Cardiac muscle cell (in vitro differentiated cells and primary cell): ENCODE measurements around the gene KCTD16. TPM values are rescaled to one million over a fixed set of nuclear protein-coding genes. Genes with fewer than 3 reads are reported as not detected.

Source experiments
- DNase-seq, 2 donors: peaks; one replicate each; pipeline versions ENCODE4 v3.0.0 to v3.0.0-alpha.2; 2010 to 2017; ENCODE audit warnings: low read depth in 1 of 2, low spot score in 1 of 2
- H3K27ac ChIP-seq: fragments of 200-600 bp; sonication (generic); 2 replicates; pipeline ENCODE4 v1.5.1; 2016
- H3K27me3 ChIP-seq: fragments of 200-600 bp; sonication (generic); 2 replicates; pipeline ENCODE4 v1.6.0; 2016; ENCODE audit warnings: control low read depth
- H3K36me3 ChIP-seq: fragments of 200-600 bp; sonication (generic); 2 replicates; pipeline ENCODE4 v1.5.1; 2016; ENCODE audit warnings: control low read depth
- H3K4me1 ChIP-seq: fragments of 200-600 bp; sonication (generic); 2 replicates; pipeline ENCODE4 v1.8.1; 2017; ENCODE audit warnings: low read depth, mild to moderate bottlenecking, mixed run types
- H3K4me3 ChIP-seq: fragments of 200-600 bp; sonication (generic); 2 replicates; pipeline ENCODE4 v1.5.1; 2016; ENCODE audit warnings: mild to moderate bottlenecking
- H3K9me3 ChIP-seq: fragments of 200-600 bp; sonication (generic); 2 replicates; pipeline ENCODE4 v1.5.1; 2017; ENCODE audit warnings: low read depth, mild to moderate bottlenecking, control low read depth
- polyA plus RNA-seq: library from polyadenylated mRNA; unstranded; fragments of >200 nt; fragmentation: Nextera tagmentation; extraction: Ambion mirVana; gene quantifications from 2 replicates; pipeline ENCODE4 v1.2.1, GENCODE V29; 2016
- total RNA-seq: library from RNA; depleted of rRNA; stranded (reverse); fragments of >200 nt; gene quantifications from 2 replicates; pipeline ENCODE4 v1.2.3, GENCODE V29; 2016
- TF ChIP-seq, protein P1 (sequence below): IDR thresholded peaks from 2 replicates; pipeline ENCODE4 v1.5.1; 2012; ENCODE audit warnings: low read depth, mild to moderate bottlenecking, low read length

KCTD16 gene
- total and polyA plus RNA-seq, 2 experiments from 2014 or later, result 0.13 to 0.66 TPM

DNA sequence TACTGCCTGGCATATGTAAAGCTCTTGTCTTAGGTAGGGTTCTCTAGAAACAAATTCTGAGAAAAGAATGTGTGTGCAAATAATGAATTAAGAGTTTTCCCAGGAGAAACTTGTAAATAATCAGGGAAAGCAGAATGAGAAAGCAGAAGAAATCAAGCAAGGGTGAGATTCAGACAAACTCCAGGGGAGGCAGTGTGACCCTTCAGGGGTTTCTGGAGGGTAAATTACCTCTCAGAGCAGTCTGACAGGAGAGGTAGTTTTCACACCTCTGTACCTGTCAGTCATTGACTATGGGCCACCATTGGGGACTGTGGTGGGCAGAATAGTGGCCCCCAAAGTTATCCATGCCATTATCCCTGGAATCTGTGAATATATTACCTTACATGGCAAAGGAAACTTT lies 124.6 kb downstream of the KCTD16 start:
- Histone ChIP-seq H3K27ac (no peak overlapping the region), H3K4me1 (no peaks in the 10 kb centered on the region), H3K4me3 (no peak overlapping the region), H3K36me3 (no peaks in the 10 kb centered on the region), H3K9me3 (no peaks in the 10 kb centered on the region), H3K27me3 (no peaks in the 10 kb centered on the region)
- TF ChIP-seq, protein P1, sequence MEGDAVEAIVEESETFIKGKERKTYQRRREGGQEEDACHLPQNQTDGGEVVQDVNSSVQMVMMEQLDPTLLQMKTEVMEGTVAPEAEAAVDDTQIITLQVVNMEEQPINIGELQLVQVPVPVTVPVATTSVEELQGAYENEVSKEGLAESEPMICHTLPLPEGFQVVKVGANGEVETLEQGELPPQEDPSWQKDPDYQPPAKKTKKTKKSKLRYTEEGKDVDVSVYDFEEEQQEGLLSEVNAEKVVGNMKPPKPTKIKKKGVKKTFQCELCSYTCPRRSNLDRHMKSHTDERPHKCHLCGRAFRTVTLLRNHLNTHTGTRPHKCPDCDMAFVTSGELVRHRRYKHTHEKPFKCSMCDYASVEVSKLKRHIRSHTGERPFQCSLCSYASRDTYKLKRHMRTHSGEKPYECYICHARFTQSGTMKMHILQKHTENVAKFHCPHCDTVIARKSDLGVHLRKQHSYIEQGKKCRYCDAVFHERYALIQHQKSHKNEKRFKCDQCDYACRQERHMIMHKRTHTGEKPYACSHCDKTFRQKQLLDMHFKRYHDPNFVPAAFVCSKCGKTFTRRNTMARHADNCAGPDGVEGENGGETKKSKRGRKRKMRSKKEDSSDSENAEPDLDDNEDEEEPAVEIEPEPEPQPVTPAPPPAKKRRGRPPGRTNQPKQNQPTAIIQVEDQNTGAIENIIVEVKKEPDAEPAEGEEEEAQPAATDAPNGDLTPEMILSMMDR, result no peak
- DNase-seq, result no peak

DNA sequence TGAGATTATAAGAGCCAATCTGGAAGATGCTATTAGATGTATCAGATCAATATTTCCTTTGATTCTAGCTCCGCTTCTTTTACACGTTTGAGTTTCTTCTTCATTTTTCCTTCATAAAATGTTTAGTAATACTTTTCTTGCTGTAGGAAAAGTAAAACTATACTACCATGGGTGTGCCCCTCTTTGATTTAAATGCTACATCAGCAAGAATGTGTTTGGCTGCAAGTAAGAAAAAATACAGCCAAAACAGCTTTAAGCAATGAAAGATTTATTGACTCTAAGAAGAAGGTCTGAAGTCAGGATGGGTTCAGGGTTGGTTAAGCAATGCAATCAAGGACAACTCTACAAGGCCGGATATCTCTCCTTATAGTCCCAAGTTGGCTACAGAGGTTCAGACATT lies 126.4 kb downstream of the KCTD16 start:
- Histone ChIP-seq H3K27me3 (no peaks in the 10 kb centered on the region), H3K4me3 (no peak overlapping the region), H3K36me3 (no peaks in the 10 kb centered on the region), H3K4me1 (no peaks in the 10 kb centered on the region), H3K27ac (no peak overlapping the region), H3K9me3 (no peaks in the 10 kb centered on the region)
- TF ChIP-seq, protein P1, result no peak
- no peak for DNase-seq

DNA sequence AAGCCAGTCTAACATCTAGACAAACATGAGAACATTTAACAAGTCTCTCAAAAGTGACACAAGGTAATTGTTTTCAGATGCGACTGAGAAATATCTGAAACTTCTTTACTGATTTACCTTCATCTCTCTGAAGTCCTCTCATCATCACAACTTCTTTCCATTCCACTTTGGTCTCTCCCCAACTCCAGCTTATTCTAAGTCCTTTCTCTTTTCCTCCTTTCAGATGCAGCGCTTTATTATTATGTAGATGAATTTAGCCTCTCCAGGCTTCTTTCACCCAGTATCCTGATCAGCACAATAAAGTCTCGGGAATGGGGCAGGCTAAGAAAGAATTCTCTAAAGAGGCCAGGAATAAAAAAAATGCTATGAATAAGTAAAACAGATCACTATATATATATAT lies 128.0 kb downstream of the KCTD16 start:
- H3K27me3 ChIP-seq, result no peaks in the 10 kb centered on the region
- no peaks in the 10 kb centered on the region for H3K36me3 ChIP-seq
- H3K9me3 ChIP-seq, result no peaks in the 10 kb centered on the region
- no peak overlapping the region for H3K4me3 ChIP-seq
- H3K27ac ChIP-seq, result no peak overlapping the region
- no peak for DNase-seq
- H3K4me1 ChIP-seq, result no peaks in the 10 kb centered on the region
- TF ChIP-seq, protein P1, result no peak

DNA sequence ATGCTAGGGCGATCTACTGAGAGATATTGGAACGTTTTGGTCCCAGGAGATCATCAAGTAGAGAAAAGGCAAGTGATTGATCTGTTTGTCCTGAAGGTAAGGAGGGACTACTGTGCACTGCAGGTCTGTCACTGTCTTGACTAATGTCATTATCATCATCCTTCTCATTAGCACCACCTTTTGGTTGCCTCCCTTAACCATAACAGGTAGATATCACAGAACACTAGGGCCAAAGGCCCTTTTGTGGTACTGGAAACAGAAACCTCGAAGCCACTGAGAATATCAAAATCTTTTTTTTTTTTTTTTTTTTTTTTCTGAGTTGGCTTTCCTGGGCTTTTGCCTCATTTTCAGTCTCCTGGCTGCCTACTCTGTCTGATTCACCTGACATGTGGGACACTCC lies 134.0 kb downstream of the KCTD16 start:
- no peaks in the 10 kb centered on the region for H3K36me3 ChIP-seq
- peaks cover 3% of the 10 kb centered on the region for H3K4me1 ChIP-seq
- TF ChIP-seq, protein P1, result no peak
- H3K4me3 ChIP-seq, result no peak overlapping the region
- DNase-seq, result no peak
- H3K27ac ChIP-seq, result no peak overlapping the region
- no peaks in the 10 kb centered on the region for H3K9me3 ChIP-seq
- no peaks in the 10 kb centered on the region for H3K27me3 ChIP-seq

DNA sequence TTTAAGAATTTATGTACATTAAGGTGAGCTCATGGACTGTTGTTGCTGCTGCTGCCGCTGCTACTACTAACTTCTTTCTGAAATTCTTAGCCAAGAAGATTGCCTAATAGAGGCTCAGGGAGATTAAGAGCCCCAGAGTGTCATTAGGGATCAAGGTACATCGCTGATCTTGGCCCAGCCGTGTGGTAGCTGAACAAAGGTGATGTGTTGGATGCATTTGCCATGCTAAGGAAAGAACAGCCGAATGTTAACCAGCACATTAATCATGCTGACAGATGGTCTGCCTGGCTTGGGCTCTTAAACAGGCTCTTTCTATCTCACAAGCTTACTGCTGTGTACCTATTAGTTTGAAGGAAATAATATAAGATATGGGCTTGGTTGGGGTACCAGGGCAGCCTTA lies 137.1 kb downstream of the KCTD16 start:
- no peaks in the 10 kb centered on the region for H3K36me3 ChIP-seq
- no peak overlapping the region for H3K4me3 ChIP-seq
- TF ChIP-seq, protein P1, result no peak
- no peaks in the 10 kb centered on the region for H3K27me3 ChIP-seq
- no peak overlapping the region for H3K27ac ChIP-seq
- peak in 1 of 2 donors; percentile 27 for DNase-seq
- peaks cover 8% of the 10 kb centered on the region for H3K4me1 ChIP-seq
- no peaks in the 10 kb centered on the region for H3K9me3 ChIP-seq

DNA sequence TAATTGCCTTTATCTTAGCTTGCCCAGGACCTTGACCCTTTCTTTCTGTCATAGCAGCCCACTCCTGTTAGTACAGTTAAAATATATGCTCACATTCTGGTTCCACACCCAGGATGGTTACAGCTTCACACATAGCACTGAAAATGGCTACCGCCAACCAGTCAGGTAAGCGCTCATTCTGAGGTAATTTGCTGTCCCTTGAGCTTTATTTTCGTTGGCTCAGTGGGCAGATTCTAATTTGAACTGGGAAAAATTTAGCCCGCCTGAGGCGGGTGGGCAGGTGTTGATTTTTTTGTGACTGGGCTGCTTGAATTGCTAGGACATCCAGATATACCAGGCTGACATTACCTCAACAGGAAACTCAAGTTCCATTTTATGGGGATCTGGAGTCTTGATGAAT lies 137.5 kb downstream of the KCTD16 start:
- TF ChIP-seq, protein P1, result no peak
- H3K36me3 ChIP-seq, result no peaks in the 10 kb centered on the region

More for the DNA sequence above, 137.5 kb downstream of the KCTD16 start:
- Histone ChIP-seq H3K27ac (no peak overlapping the region), H3K4me1 (peaks cover 8% of the 10 kb centered on the region), H3K27me3 (no peaks in the 10 kb centered on the region), H3K4me3 (no peak overlapping the region), H3K9me3 (no peaks in the 10 kb centered on the region)
- DNase-seq, result no peak
